Left lung (tissue), 10 donors: Measurements from ENCODE around the gene ANK2. TPM values are rescaled to one million over a fixed set of nuclear protein-coding genes. Genes with fewer than 3 reads are reported as not detected.
"Not testable (repeated sequence)": the region's sequence is repeated elsewhere in the genome, so short reads cannot be mapped to it uniquely, and the experiment has no call there.

Source experiments
- ATAC-seq: fragments of 200-7000 bp; cut with Tn5 transposase; one replicate; pipeline ENCODE4 v1.9.1; 2020; ENCODE audit warnings: moderate library complexity
- DNase-seq, 4 donors: peaks; one replicate each; pipeline ENCODE4 v3.0.0-alpha.2; 2013 to 2020
- H3K27ac ChIP-seq, 2 donors: fragments of 200-600 bp; sonication (generic) in 1 of 2; one replicate each; pipeline versions ENCODE4 v1.5.0 to v1.8.0; 2020 to 2021
- H3K27me3 ChIP-seq, 2 donors: fragments of 200-600 bp; sonication (generic) in 1 of 2; one replicate each; pipeline versions ENCODE4 v1.5.0 to v1.8.0; 2020 to 2021
- H3K36me3 ChIP-seq, 2 donors: fragments of 200-600 bp; sonication (generic) in 1 of 2; one replicate each; pipeline versions ENCODE4 v1.5.0 to v1.8.0; 2020 to 2021
- H3K4me1 ChIP-seq, 2 donors: fragments of 200-600 bp; one replicate each; pipeline ENCODE4 v1.8.0; 2021
- H3K4me3 ChIP-seq, 2 donors: fragments of 200-600 bp; sonication (generic) in 1 of 2; one replicate each; pipeline versions ENCODE4 v1.5.0 to v1.8.0; 2020 to 2021; ENCODE audit warnings: mild to moderate bottlenecking in 1 of 2
- H3K9me3 ChIP-seq, 2 donors: fragments of 200-600 bp; sonication (generic) in 1 of 2; one replicate each; pipeline versions ENCODE4 v1.5.0 to v1.8.0; 2020 to 2021
- CTCF ChIP-seq, 2 donors: fragments of 200-600 bp; sonication (generic) in 1 of 2; IDR thresholded peaks; one replicate each; pipeline versions ENCODE4 v1.5.0 to v1.8.0; 2021; ENCODE audit warnings: antibody characterized with exemption in 2 of 2
- intact Hi-C, 2 donors: fragments of 100-400 bp; cut with DNase I; formaldehyde crosslinking; loops; one replicate each; pipeline versions ENCODE4 v1.11.2 to v1.14.2; 2022
- polyA plus RNA-seq, 6 donors: library from polyadenylated mRNA; unstranded; fragments of 120-200 nt; gene quantifications; one replicate each; pipeline ENCODE4 v1.2.1, GENCODE V29; 2013; ENCODE audit not compliant: insufficient read length in 6 of 6
- total RNA-seq, 2 donors: library from RNA; stranded (reverse); fragmentation: NEBNext Ultra II Directional; extraction: Animal tissue kit (Norgen Biotek cat#: 25700); gene quantifications; one replicate each; pipeline ENCODE4 v1.2.1, GENCODE V29; 2021
- donor health status: DM: no; HTN: yes; CAD: no.
- donor health status: DM: no; HTN: no; CAD: no.

The ANK2 gene
- total and polyA plus RNA-seq, 8 donors, result 18.2 to 33.2 (median 28.8) TPM

- TF ChIP-seq CTCF (IDR thresholded peaks at IDR 0.05), result no peak
- ATAC-seq, result no peak
Observed at GRCh38 chr4:113060853-113061252, 11.4 kb downstream of the ANK2 start.

GRCh38 chr4:113064244-113064643 lies 14.8 kb downstream of the ANK2 start:
- TF ChIP-seq CTCF (IDR thresholded peaks at IDR 0.05), result no peak
- H3K4me1 ChIP-seq, result no peaks in the 10 kb centered on the region
- H3K27me3 ChIP-seq, result no peaks in the 10 kb centered on the region
- H3K36me3 ChIP-seq, result no peaks in the 10 kb centered on the region
- DNase-seq (peak in 1 of 4 donors; percentile 13), ATAC-seq (no peak)
- no peaks in the 10 kb centered on the region for H3K9me3 ChIP-seq
- H3K4me3 ChIP-seq, result no peak overlapping the region
- intact Hi-C loops, result no loop called here
- no peak overlapping the region for H3K27ac ChIP-seq

More at GRCh38 chr4:113060853-113061252, 11.4 kb downstream of the ANK2 start:
- no peaks in the 10 kb centered on the region for H3K36me3 ChIP-seq
- intact Hi-C loops, result no loop called here
- no peak for DNase-seq
- no peaks in the 10 kb centered on the region for H3K4me1 ChIP-seq
- no peaks in the 10 kb centered on the region for H3K9me3 ChIP-seq
- H3K27ac ChIP-seq, result no peak overlapping the region
- no peaks in the 10 kb centered on the region for H3K27me3 ChIP-seq
- H3K4me3 ChIP-seq, result no peak overlapping the region

- TF ChIP-seq CTCF (IDR thresholded peaks at IDR 0.05), result no peak
- ATAC-seq, result no peak
- no peak overlapping the region for H3K4me3 ChIP-seq
Observed at GRCh38 chr4:113065629-113066028, 16.2 kb downstream of the ANK2 start.

GRCh38 chr4:113068771-113069170 lies 19.3 kb downstream of the ANK2 start:
- H3K4me3 ChIP-seq, H3K27me3 ChIP-seq, H3K36me3 ChIP-seq, H3K27ac ChIP-seq, intact Hi-C loops, H3K4me1 ChIP-seq, ATAC-seq, H3K9me3 ChIP-seq, DNase-seq: not testable (repeated sequence)

More at GRCh38 chr4:113065629-113066028, 16.2 kb downstream of the ANK2 start:
- intact Hi-C loops, result no loop called here
- H3K36me3 ChIP-seq, result no peaks in the 10 kb centered on the region
- no peaks in the 10 kb centered on the region for H3K27me3 ChIP-seq
- no peak overlapping the region for H3K27ac ChIP-seq
- H3K4me1 ChIP-seq, result no peaks in the 10 kb centered on the region
- no peak for DNase-seq
- H3K9me3 ChIP-seq, result no peaks in the 10 kb centered on the region

- intact Hi-C loops, result no loop called here
- no peaks in the 10 kb centered on the region for H3K27me3 ChIP-seq
- DNase-seq, result no peak
- TF ChIP-seq CTCF (IDR thresholded peaks at IDR 0.05), result no peak
- no peak overlapping the region for H3K4me3 ChIP-seq
- ATAC-seq, result no peak
- no peaks in the 10 kb centered on the region for H3K4me1 ChIP-seq
- H3K36me3 ChIP-seq, result no peaks in the 10 kb centered on the region
- no peak overlapping the region for H3K27ac ChIP-seq
- H3K9me3 ChIP-seq, result no peaks in the 10 kb centered on the region
Observed at GRCh38 chr4:113069212-113069892, 19.9 kb downstream of the ANK2 start.

GRCh38 chr4:113070755-113071154 lies 21.3 kb downstream of the ANK2 start:
- Histone ChIP-seq H3K9me3 (no peaks in the 10 kb centered on the region), H3K27me3 (no peaks in the 10 kb centered on the region), H3K4me1 (no peaks in the 10 kb centered on the region), H3K27ac (no peak overlapping the region), H3K36me3 (no peaks in the 10 kb centered on the region), H3K4me3 (no peak overlapping the region)
- DNase-seq (no peak), ATAC-seq (no peak)
- TF ChIP-seq CTCF (IDR thresholded peaks at IDR 0.05), result no peak
- intact Hi-C loops, result no loop called here
